DMS79 (cell line): ENCODE measurements around the gene DYRK4.

ENCODE experiments used
- DNase-seq: peaks from one replicate; lab custom pipeline; 2025; lab: John Stamatoyannopoulos, UW

Gene DYRK4

GRCh38 chr12:4621511-4621910, 59.5 kb downstream of the DYRK4 start:
- DNase-seq, result no peak

- DNase-seq, result no peak
These were observed 64.5 kb downstream of the DYRK4 start for GRCh38 chr12:4626543-4626942.

- DNase-seq, result no peak
These were observed 66.4 kb downstream of the DYRK4 start for GRCh38 chr12:4628406-4628805.

- no peak for DNase-seq
These were observed 68.3 kb downstream of the DYRK4 start for GRCh38 chr12:4630262-4630661.

GRCh38 chr12:4643747-4644146, 81.7 kb downstream of the DYRK4 start:
- DNase-seq, result no peak

- DNase-seq, result no peak
These were observed 83.0 kb downstream of the DYRK4 start for GRCh38 chr12:4645023-4645422.

GRCh38 chr12:4648104-4648500, 86.1 kb downstream of the DYRK4 start:
- DNase-seq, result no peak

GRCh38 chr12:4648501-4649357, 86.7 kb downstream of the DYRK4 start, which contains the start of the genes AKAP3 and NDUFA9:
Gene AKAP3 (minus strand): TSS chr12:4649051. CDS start chr12:4638196, 10,855 bp downstream.
Gene NDUFA9 (plus strand): TSS chr12:4649114. CDS start chr12:4649127, 13 bp downstream.
- DNase-seq, result peak; percentile 77

- DNase-seq, result peak; percentile 27
These were observed 87.3 kb downstream of the DYRK4 start for GRCh38 chr12:4649358-4649661.

GRCh38 chr12:4653257-4653656, 91.2 kb downstream of the DYRK4 start:
- DNase-seq, result no peak

- DNase-seq, result no peak
These were observed 91.7 kb downstream of the DYRK4 start for GRCh38 chr12:4653691-4654090.
